NB4 (cell line): Measurements from ENCODE around the gene DPEP2NB.

Source experiments
- CTCF ChIP-seq: IDR thresholded peaks from one replicate; pipeline ENCODE4 v1.5.1; 2012; ENCODE audit warnings: low read depth, low read length
- MYC ChIP-seq: IDR thresholded peaks from 2 replicates; pipeline ENCODE4 v1.6.1; 2011; ENCODE audit warnings: low read depth, low read length

- TF ChIP-seq CTCF, result no peak
- TF ChIP-seq MYC, result no peak
Observed at GRCh38 chr16:67990018-67990386, 25.7 kb downstream of the DPEP2NB start.
